B cell (primary cell): Measurements from ENCODE around the gene XXYLT1.

ENCODE experiments used
- CTCF ChIP-seq: fragments of 200-600 bp; IDR thresholded peaks from one replicate; pipeline ENCODE4 v1.8.0; 2022; ENCODE audit warnings: antibody characterized with exemption, mild to moderate bottlenecking
- EZH2 ChIP-seq: IDR thresholded peaks from 2 replicates; pipeline ENCODE4 v1.6.1; 2012; ENCODE audit warnings: borderline replicate concordance, low read depth, mild to moderate bottlenecking, moderate library complexity, low read length; ENCODE audit not compliant: insufficient read depth, poor library complexity, severe bottlenecking

- TF ChIP-seq CTCF (no peak), EZH2 (no peak)
Observed at GRCh38 chr3:195162033-195162669, 108.8 kb downstream of the XXYLT1 start.
